ENCODE measurements around the gene TRAF3IP1.

TRAF3IP1 gene

GRCh38 chr2:238426568-238427434, 106.5 kb downstream of the TRAF3IP1 start, which contains the start of gene ASB1:
ASB1 (plus strand) TSS chr2:238426927; CDS start chr2:238427071, 144 bp downstream.
- H3K36me3 ChIP-seq = no peaks in the 10 kb centered on the region
- H3K9me3 ChIP-seq = no peaks in the 10 kb centered on the region
- peaks cover 25% of the 10 kb centered on the region in 2 experiments for H3K4me1 ChIP-seq (ENCODE audit: control insufficient read depth in 1 of 2, insufficient read depth in 1 of 2, low read depth in 1 of 2, low read length in 1 of 2)
- TF ChIP-seq CTCF (IDR thresholded peaks at IDR 0.05) = no peak
- peak within 1 kb of the TSS; percentile 79 to 80 for H3K4me3 ChIP-seq (ENCODE audit: low read depth in 1 of 2, low read length in 1 of 2)
- H3K27me3 ChIP-seq = peaks cover 6% of the 10 kb centered on the region
- H3K27ac ChIP-seq = peak within 1 kb of the TSS; percentile 85

- Histone ChIP-seq H3K27me3 (peaks cover 6% of the 10 kb centered on the region), H3K4me1 (ENCODE audit: control insufficient read depth in 1 of 2, insufficient read depth in 1 of 2, low read depth in 1 of 2, low read length in 1 of 2) (peaks cover 25% of the 10 kb centered on the region in 2 experiments), H3K36me3 (no peaks in the 10 kb centered on the region), H3K9me3 (no peaks in the 10 kb centered on the region), H3K27ac (peak overlapping the region; percentile 85), H3K4me3 (ENCODE audit: low read depth in 1 of 2, low read length in 1 of 2) (peak overlapping the region; percentile 79 to 80)
- TF ChIP-seq CTCF (IDR thresholded peaks at IDR 0.05) = no peak
Observed at GRCh38 chr2:238427435-238428162, 107.3 kb downstream of the TRAF3IP1 start.

- Histone ChIP-seq H3K36me3 (peaks cover 5% of the 10 kb centered on the region), H3K4me1 (ENCODE audit: control insufficient read depth in 1 of 2, insufficient read depth in 1 of 2, low read depth in 1 of 2, low read length in 1 of 2) (peaks cover 25 to 32% of the 10 kb centered on the region in 2 experiments), H3K9me3 (no peaks in the 10 kb centered on the region), H3K27me3 (peaks cover 6% of the 10 kb centered on the region), H3K4me3 (ENCODE audit: low read depth in 1 of 2, low read length in 1 of 2) (no peak overlapping the region), H3K27ac (no peak overlapping the region)
- TF ChIP-seq CTCF (IDR thresholded peaks at IDR 0.05) = no peak
Observed at GRCh38 chr2:238428866-238429265, 108.5 kb downstream of the TRAF3IP1 start.

- Histone ChIP-seq H3K27me3 (peaks cover 1% of the 10 kb centered on the region), H3K27ac (no peak overlapping the region), H3K4me3 (ENCODE audit: low read depth in 1 of 2, low read length in 1 of 2) (no peak overlapping the region), H3K4me1 (ENCODE audit: control insufficient read depth in 1 of 2, insufficient read depth in 1 of 2, low read depth in 1 of 2, low read length in 1 of 2) (peaks cover 41 to 49% of the 10 kb centered on the region in 2 experiments), H3K9me3 (no peaks in the 10 kb centered on the region), H3K36me3 (peaks cover 20% of the 10 kb centered on the region)
- no peak for TF ChIP-seq CTCF (IDR thresholded peaks at IDR 0.05)
Observed at GRCh38 chr2:238430781-238431180, 110.5 kb downstream of the TRAF3IP1 start.

GRCh38 chr2:238431456-238431855, 111.1 kb downstream of the TRAF3IP1 start:
- Histone ChIP-seq H3K36me3 (peaks cover 22% of the 10 kb centered on the region), H3K4me1 (ENCODE audit: control insufficient read depth in 1 of 2, insufficient read depth in 1 of 2, low read depth in 1 of 2, low read length in 1 of 2) (peaks cover 34 to 43% of the 10 kb centered on the region in 2 experiments), H3K4me3 (ENCODE audit: low read depth in 1 of 2, low read length in 1 of 2) (no peak overlapping the region)

More at GRCh38 chr2:238431456-238431855, 111.1 kb downstream of the TRAF3IP1 start:
- Histone ChIP-seq H3K9me3 (no peaks in the 10 kb centered on the region), H3K27me3 (no peaks in the 10 kb centered on the region), H3K27ac (no peak overlapping the region)
- TF ChIP-seq CTCF (IDR thresholded peaks at IDR 0.05) = no peak

All from neutrophil (primary cell).